Epithelial cell of esophagus (primary cell): ENCODE results near the gene CERK.

ENCODE experiments used
- DNase-seq: peaks from one replicate; pipeline ENCODE4 v3.0.0; 2010; ENCODE audit warnings: low read depth
- H3K4me3 ChIP-seq: 2 replicates; pipeline ENCODE4 v1.5.1; 2011; ENCODE audit warnings: mild to moderate bottlenecking, low read length, control low read depth
- CTCF ChIP-seq: IDR thresholded peaks from 2 replicates; pipeline ENCODE4 v1.5.1; 2011; ENCODE audit warnings: low read depth, mild to moderate bottlenecking, low read length, control low read depth, inconsistent platforms; ENCODE audit not compliant: insufficient read depth; ENCODE audit errors: missing control alignments

Gene CERK

GRCh38 chr22:46678003-46678657 is 59.9 kb downstream of the CERK start:
- H3K4me3 ChIP-seq, result no peak overlapping the region
- TF ChIP-seq CTCF, result no peak
- no peak for DNase-seq

GRCh38 chr22:46677323-46678002 is 60.6 kb downstream of the CERK start:
- no peak overlapping the region for H3K4me3 ChIP-seq
- no peak for TF ChIP-seq CTCF
- no peak for DNase-seq

- no peak for DNase-seq
- TF ChIP-seq CTCF, result no peak
- no peak overlapping the region for H3K4me3 ChIP-seq
Measured at GRCh38 chr22:46676881-46677280, 61.2 kb downstream of the CERK start.

- DNase-seq, result no peak
- TF ChIP-seq CTCF, result no peak
- no peak overlapping the region for H3K4me3 ChIP-seq
Measured at GRCh38 chr22:46676479-46676878, 61.6 kb downstream of the CERK start.

GRCh38 chr22:46675938-46676337 is 62.1 kb downstream of the CERK start:
- DNase-seq, result no peak
- TF ChIP-seq CTCF, result no peak
- no peak overlapping the region for H3K4me3 ChIP-seq

- no peak for TF ChIP-seq CTCF
- H3K4me3 ChIP-seq, result no peak overlapping the region
- no peak for DNase-seq
Measured at GRCh38 chr22:46675479-46675878, 62.6 kb downstream of the CERK start.

- no peak overlapping the region for H3K4me3 ChIP-seq
- DNase-seq, result no peak
- no peak for TF ChIP-seq CTCF
Measured at GRCh38 chr22:46674906-46675305, 63.1 kb downstream of the CERK start.
